Activated gamma-delta T cell treated with Interleukin-2 at 50 U/mL for 16 hours (primary cell): ENCODE data around the gene BEND6.

Experiments
- DNase-seq: peaks from one replicate; pipeline ENCODE4 v3.0.0-alpha.2; 2020

Gene BEND6

GRCh38 chr6:56954403-56955170 lies at the start of gene BEND6:
Gene BEND6, plus strand, starts transcription at chr6:56955107. Its CDS starts 26,704 bp downstream, at chr6:56981811.
- no peak for DNase-seq

GRCh38 chr6:56905378-56905777 lies 49.5 kb upstream of the BEND6 start:
- no peak for DNase-seq

- no peak for DNase-seq
Measured at GRCh38 chr6:56906752-56907151, 48.2 kb upstream of the BEND6 start.

- no peak for DNase-seq
Measured at GRCh38 chr6:56909115-56909907, 45.6 kb upstream of the BEND6 start.

GRCh38 chr6:56911847-56912246 lies 43.1 kb upstream of the BEND6 start:
- DNase-seq = no peak

- no peak for DNase-seq
Measured at GRCh38 chr6:56913285-56914074, 41.4 kb upstream of the BEND6 start.

GRCh38 chr6:56914798-56915658 lies 39.9 kb upstream of the BEND6 start:
- no peak for DNase-seq

- no peak for DNase-seq
Measured at GRCh38 chr6:56915832-56916231, 39.1 kb upstream of the BEND6 start.

- no peak for DNase-seq
Measured at GRCh38 chr6:56916849-56917551, 37.9 kb upstream of the BEND6 start.

GRCh38 chr6:56922645-56923044 lies 32.3 kb upstream of the BEND6 start:
- DNase-seq = no peak

- no peak for DNase-seq
Measured at GRCh38 chr6:56923565-56923964, 31.3 kb upstream of the BEND6 start.

- no peak for DNase-seq
Measured at GRCh38 chr6:56927538-56928453, 27.1 kb upstream of the BEND6 start.

- DNase-seq = no peak
Measured at GRCh38 chr6:56930846-56931245, 24.1 kb upstream of the BEND6 start.

- no peak for DNase-seq
Measured at GRCh38 chr6:56932910-56933477, 21.9 kb upstream of the BEND6 start.

- no peak for DNase-seq
Measured at GRCh38 chr6:56933650-56934049, 21.3 kb upstream of the BEND6 start.

- DNase-seq = no peak
Measured at GRCh38 chr6:56934876-56935275, 20.0 kb upstream of the BEND6 start.

- no peak for DNase-seq
Measured at GRCh38 chr6:56936466-56936865, 18.4 kb upstream of the BEND6 start.

- DNase-seq = no peak
Measured at GRCh38 chr6:56938649-56939191, 16.2 kb upstream of the BEND6 start.

GRCh38 chr6:56940463-56940862 lies 14.4 kb upstream of the BEND6 start:
- no peak for DNase-seq

- no peak for DNase-seq
Measured at GRCh38 chr6:56940977-56941376, 13.9 kb upstream of the BEND6 start.
